Vagina (tissue), 2 donors: Measurements from ENCODE around the gene HMCN1.

Experiments used
- CTCF ChIP-seq, 3 experiments: fragments of 450-650 bp in 2 of 3; fragments of 200-600 bp in 1 of 3; sonication (generic) in 1 of 3; IDR thresholded peaks; one replicate each; pipeline ENCODE4 v1.5.1; 2017 to 2019; ENCODE audit warnings: antibody characterized with exemption in 3 of 3, mild to moderate bottlenecking in 2 of 3, moderate library complexity in 2 of 3
- POLR2A ChIP-seq, 2 donors: fragments of 450-650 bp; IDR thresholded peaks; one replicate each; pipeline ENCODE4 v1.6.1; 2017; ENCODE audit warnings: antibody characterized with exemption in 2 of 2, mild to moderate bottlenecking in 2 of 2, moderate library complexity in 2 of 2

GRCh38 chr1:185906186-185906585 is 172.0 kb downstream of the HMCN1 start:
- no peak for TF ChIP-seq CTCF (IDR thresholded peaks at IDR 0.05)
- TF ChIP-seq POLR2A (IDR thresholded peaks at IDR 0.05) = no peak
